ENCODE results near the gene VENTX.

VENTX gene

DNA sequence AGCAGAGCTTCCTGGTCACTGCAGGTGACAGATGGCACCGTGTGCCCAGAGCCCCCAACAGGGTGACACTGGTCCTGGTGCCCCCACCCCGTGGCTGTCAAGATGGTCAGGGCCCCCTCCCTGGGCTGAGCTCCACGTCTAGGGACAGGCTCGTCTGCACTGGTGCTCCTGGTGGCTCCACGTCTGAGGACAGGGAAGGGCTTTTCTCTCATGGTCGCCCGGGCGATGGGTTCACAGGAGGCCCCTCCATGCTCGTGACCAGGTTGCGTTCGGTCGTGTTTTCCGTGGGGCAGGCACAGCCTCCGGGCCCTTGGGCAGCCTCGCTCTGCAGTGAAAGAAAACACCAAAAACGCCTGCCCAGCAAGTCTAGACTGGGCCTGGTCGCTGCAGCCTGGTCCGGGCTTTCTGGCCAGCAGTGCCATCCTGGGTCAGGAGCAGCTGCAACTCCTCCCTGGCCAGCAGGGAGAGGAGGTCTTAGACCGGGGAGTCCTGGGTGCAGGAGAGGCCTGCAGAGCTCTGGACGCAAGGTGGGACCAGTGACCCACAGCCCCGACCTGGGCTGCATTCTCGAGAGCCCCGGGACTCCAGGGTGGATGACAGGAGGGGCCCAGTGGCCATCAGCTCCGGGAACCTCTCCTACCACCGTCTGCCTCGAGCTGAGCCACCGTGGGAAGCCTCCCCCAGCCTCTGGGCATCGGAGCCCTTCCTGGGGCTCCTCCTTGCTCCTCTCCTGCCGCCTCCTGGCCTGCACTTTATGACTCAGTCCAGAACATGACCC lies 35.5 kb upstream of the VENTX start:
- DNase-seq (ENCODE audit: low spot score), result no peak

DNA sequence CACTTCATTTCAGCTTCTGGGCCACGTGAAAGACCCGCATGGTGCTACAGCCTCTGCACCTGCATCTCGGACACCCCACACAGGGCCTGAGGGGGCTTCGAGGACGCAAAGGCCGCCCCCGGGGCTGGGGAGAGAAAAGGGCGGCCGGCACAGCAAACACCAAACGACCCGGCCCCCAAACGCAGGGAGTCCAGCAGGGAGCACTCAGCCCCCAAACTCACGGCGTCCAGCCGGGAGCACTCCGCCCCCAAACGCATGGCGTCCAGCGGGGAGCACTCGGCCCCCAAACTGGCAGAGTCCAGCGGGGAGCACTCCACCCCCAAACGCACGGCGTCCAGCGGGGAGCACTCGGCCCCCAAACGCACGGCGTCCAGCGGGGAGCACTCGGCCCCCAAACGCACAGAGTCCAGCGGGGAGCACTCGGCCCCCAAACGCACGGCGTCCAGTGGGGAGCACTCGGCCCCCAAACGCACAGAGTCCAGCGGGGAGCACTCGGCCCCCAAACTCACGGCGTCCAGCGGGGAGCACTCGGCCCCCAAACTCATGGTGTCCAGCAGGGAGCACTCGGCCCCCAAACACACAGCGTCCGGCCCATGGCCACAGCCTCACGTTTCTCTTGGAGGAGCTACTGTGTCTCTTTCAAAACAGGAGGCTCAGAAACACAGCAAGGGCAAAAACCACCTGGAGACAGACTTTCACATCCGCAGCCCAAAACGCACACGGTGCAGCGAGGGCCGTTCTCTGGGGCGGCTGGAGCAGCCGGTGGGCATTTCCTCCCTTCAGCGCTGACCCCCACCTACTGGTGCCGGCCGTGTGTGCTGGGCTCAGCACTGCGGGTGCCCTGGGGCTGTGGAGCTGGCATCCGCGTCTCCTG lies 34.6 kb upstream of the VENTX start:
- no peak for DNase-seq (ENCODE audit: low spot score)

DNA sequence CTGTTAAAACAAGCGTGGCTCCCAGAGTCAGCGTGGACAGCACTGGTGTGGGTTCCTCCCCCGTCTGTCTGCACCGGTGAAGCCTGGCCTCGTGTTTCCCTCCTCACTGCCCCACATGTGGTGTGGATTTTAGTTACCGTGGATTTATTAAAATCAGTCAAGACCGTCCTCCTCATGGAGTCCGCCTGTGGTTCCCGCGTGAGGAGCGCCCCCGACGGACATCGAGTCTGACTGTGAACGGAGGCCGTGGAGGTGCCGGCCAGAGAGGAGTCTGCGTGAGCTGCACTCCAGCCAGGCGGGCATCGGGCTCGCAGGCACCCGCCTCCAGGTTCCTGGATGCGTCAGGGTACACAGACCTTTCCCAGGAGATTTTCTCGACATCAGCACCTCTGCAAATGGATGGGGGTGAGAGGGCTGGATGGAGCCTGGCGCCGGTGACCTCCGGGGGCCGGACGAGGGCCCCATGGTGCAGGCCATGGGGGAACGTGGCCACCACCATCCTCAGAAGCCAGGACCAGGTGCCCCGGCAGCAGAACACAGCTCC lies 33.9 kb upstream of the VENTX start:
- DNase-seq (ENCODE audit: low spot score), result no peak

DNA sequence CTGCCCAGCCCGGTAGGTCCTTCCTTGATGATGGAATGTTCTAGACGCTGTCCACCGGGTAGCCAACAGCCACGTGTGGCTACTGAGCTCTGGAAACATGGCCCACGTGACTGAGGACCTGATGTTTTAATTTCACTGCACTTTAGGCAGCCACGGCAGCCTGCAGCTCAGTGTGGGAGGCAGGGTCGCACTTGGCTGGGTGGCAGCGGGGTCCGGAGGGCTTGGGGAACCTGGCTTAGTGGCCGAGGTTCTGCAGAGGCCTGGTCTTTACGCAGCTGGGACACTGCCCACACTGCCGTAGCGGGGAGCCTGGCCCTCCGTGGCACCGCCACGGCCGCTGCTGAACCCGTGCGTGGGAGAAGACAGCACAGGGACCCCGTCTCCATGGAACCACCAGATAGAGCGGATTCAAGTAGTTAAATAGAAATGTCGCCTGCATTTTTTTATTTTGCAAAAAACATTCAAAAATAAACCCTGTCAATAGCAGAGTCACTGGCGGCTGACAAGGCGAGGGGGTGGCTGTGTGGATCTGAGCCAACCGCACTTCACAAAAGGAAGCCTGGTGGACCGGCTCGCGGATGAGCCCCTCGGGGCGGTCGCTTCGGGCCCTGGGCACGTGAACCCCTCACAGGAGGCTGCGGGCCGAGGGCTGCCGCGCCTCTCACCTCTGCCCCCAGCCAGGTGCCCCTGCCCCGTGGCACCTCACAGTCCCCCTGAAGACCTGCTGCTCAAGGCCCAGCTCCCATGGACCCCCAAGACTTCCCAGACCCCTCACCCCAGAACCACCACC lies 33.2 kb upstream of the VENTX start:
- DNase-seq (ENCODE audit: low spot score), result no peak

DNA sequence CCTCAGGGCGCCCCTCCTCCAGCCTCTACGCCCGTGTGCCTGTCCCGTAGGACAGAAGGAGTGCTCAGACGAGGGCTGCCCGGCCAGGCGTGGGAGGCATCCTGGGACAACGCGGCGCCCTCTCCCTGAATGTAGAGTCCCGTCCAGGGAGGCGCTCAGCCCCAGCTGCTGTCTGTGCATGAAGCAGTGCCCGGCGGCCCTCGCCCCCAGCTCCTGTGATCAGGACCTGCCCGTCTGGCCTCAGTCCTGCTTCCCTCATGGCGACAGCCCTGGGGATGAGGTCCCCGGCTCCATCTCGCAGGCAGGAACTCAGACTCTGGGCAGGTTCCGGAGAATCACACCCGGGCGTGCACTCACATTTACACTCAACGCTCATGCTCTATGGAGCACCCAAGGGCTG lies 32.5 kb upstream of the VENTX start:
- no peak for DNase-seq (ENCODE audit: low spot score)

DNA sequence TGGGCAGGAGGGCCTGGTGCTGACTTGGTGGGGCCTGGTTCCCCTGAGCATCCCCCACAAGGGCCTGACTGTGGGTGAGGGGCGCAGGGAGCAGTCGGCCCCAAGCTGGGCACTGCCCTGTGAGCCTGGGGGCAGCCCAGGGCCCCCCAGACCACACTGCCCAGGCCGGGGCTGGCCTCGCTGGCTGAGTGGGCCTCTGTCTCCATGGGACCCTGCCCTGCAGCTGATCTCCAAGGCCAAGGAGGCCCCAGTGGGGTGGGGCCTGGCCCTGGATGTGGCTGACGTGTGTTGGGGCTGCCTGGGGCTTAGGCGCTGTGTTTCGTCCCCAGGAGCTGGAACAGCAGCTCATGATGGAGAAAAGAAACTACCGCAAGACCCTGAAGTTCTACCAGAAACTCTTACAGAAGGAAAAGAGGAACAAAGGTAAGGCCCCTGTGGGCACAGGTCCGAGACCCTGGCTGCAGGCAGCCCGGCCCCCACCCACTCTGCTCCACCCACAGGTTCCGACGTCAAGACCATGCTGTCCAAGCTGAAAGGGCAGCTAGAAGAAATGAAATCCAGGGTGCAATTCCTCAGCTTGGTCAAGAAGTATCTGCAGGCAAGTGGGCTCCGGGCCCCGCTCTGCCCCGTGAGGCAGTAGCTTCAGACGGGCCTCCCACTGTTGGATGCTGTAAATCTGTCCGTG lies 31.2 kb upstream of the VENTX start:
- no peak for DNase-seq (ENCODE audit: low spot score)

DNA sequence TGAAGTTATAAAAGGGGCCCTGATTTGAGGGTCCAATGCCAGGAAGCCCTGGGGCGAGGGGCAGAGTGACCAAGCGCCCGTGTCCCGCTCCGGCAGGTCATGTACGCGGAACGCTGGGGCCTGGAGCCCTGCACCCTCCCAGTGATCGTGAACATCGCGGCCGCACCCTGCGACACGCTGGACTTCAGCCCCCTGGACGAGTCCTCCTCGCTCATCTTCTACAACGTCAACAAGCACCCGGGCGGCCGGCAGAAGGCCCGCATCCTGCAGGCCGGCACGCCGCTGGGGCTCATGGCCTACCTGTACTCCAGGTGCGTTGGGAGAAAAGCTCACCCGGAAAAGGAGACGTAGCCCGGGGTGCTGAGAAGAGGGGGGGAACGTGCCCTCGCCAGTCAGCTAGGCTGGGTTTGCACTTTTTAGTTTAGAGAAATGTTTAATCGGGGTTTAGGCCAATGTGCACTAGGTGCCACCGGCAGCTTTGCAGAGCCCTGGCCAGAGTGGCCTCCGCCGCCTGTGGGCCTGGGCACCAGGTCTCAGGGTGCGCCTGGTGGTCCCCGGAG lies 30.5 kb upstream of the VENTX start:
- DNase-seq (ENCODE audit: low spot score), result no peak

DNA sequence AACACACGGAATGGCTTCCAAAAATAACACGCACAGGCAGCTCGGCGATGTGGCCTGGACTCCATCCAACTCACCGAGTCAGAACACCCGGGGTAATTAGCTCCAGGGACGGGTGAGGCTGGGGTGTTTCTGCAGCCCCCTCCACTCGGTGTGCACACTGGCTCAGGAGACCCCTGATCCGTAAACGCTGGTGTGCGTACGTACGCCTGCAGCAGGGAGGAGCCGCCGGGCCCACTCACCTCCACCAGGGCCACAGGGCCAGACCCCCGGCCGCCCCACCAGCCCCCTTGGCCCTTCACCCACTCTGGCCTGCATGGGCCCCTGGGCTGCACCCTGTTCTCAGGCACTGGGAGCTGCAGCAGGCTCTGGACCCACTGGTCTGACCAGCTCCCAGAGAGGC lies 30.0 kb upstream of the VENTX start:
- DNase-seq (ENCODE audit: low spot score), result no peak

DNA sequence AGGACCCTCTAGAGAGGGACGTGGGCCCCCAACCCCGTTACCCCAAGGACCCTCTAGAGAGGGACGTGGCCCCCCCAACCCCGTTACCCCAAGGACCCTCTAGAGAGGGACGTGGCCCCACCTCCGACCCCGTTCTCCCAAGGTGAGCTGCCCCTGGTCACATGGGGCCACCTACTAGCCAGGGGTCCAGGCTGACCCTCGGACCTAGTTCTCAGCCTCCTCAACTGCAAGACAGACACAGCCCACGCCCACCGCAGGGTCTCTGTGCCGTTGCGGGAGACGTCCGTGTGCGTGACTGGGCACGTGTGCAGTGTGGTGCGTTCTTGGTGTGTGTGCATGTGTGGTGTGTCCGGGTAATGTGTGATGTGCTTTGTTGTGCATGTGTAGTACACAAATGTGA lies 29.2 kb upstream of the VENTX start:
- DNase-seq (ENCODE audit: low spot score), result no peak

DNA sequence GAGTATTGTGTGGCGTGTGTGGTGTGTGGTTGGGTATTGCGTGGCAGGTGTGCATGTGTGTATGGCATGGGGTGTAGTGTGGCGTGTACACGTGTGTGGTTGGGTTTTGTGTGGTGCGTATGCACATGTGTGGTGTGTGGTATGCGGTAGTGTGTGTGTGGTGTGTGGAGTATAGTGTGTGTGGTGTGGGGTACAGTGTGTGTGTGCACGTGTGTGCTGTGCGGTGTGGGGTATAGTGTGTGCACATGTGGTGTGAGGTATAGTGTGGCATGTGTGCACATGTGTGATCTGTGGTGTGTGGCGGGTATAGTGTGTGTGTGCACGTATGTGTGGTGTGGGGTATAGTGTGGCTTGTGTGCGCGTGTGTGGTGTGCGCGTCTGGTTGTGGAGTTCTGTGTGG lies 28.5 kb upstream of the VENTX start:
- no peak for DNase-seq (ENCODE audit: low spot score)

DNA sequence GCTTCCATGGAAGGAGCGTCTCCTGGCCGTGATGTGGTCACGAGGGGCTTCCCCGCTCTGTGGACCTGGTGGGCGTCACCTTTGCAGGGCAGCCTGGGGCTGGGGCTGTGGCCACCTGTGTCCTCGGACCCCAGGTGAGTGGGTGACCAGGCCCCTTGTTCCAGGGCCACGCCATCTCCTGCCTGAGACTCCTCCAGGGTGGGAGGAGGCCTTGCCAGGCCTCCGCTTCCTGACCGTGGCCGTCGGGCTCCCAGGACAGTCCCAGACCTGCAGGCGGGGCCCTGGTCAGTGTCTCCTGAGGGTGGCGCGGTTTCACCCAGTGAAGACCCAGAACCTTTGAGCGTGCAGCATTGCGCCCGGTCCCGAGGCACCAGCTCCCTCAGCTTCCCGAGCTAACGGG lies 28.0 kb upstream of the VENTX start:
- DNase-seq (ENCODE audit: low spot score), result no peak

DNA sequence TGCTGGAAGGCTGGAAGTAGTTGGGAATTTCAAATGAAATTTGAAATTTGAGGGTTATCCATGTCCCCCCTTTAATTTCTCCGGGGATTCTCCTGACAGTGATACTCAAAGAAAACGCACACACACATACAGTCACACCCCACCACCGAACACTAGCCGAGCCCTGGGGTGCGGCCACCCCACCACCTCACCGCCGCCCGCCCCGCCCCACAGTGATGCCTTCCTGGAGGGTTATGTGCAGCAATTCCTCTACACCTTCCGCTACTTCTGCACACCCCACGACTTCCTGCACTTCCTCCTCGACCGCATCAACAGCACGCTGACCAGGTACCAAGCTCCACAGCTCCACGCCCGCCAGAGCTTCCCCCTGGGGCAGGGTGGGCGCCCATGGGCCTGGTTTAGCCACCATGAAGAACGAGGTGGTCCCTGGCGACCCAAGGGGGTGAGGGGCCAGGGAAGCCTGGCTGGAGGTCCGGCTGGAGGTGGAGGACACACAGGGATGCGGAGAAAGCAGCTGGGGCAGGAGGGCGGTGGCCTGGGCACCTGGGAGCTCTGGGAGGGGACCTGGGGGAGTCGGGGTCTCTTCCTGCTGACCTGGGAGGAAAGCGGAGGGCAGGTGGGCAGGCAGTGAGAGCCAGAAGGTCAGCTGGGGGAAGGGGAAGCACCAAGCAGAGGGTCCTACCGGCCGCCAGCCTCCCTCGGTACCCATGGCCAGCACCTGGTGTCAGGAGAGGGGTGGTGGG lies 27.1 kb upstream of the VENTX start:
- DNase-seq (ENCODE audit: low spot score), result no peak

DNA sequence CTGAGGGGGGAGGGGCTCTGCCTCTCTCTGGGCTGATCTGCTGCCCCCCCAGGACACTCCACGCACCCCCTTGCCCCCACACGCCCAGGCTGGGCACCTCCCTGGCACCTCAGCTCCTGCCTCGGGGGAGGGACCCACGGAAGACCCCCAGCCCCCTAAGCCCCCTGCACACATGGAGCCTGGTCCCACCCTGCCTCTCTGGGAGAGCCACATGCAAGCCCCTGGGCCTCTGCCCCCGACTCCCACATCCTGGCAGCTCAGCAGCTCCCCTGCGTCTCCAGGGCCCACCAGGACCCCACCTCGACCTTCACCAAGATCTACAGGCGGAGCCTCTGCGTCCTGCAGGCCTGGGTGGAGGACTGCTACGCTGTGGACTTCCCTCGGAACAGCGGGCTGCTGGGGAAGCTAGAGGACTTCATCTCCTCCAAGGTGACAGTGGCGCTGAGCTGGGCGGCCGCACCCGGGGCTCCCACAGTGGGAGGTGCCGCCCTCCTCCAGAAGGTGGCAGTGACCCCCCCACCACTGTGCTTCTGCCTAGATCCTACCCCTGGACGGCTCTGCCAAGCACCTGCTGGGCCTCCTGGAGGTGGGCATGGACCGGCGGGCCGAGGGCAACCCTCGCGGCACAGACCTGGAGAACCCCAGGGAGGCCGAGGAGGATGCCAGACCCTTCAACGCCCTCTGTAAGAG lies 26.4 kb upstream of the VENTX start:
- DNase-seq (ENCODE audit: low spot score), result no peak

DNA sequence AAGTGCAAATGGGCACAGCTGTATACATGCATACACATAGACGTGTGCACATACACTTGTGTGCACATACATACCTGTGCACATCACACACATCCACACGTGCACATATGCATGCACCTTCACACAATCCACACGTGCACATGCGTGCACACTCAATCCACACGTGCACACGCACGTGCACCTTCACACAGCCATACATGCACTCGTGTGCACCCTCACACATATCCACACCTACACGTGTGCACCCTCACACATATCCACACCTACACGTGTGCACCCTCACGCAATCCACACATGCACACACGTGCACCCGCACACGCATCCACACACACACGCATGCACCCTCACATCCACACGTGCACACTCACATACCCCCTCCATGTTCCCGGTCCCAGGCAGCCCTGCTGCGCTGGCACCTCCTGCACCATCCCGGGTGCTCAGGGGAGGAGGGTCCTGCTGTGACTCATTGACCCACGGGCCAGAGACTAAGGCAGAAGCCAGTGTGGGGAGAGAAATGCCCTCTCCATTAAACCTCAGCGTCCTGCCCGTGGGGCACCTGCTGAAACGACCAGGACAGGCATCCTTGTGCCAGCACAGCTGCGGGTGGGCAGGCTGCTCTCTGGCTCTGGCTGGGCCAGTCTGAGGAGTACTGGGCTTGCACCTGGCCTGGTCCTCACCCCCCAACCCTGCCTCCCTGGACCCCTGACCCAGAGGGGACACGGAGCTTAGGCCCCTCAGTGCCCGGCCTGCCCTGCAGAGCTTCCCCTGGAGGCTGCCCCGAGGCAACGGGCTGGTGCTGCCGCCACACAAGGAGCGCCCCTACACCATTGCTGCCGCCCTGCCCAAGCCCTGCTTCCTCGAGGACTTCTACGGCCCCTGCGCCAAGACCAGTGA lies 25.4 kb upstream of the VENTX start:
- DNase-seq (ENCODE audit: low spot score), result no peak

DNA sequence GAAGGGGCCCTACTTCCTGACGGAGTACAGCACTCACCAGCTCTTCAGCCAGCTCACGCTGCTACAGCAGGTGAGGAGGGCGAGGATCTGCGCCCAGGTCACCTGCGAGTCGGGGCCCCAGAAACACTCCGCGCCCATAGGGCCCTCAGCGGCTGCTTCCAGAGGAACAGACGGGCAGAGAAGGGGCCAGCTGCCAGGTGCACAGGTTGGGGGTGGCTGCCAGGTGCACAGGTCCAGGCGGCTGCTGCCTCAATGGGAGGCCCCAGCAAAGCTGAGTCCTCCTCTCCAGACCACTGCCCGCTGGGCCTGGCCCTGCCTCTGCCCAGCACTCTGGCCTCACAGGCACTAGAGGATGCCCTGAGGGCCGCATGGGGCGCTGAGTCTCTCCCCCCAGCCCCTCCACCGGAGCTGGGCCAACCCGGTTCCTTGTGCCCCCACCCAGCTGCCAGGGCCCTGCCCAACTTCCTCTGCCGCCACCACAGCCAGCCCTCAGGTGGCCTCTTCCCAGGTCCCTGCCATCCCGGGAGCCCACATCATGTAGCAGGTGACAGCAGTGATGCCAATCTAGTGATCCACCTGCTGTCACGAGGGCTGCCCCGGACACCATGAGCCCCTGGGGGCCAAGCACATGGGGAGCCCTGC lies 24.7 kb upstream of the VENTX start:
- peak; percentile 40 for DNase-seq (ENCODE audit: low spot score)

DNA sequence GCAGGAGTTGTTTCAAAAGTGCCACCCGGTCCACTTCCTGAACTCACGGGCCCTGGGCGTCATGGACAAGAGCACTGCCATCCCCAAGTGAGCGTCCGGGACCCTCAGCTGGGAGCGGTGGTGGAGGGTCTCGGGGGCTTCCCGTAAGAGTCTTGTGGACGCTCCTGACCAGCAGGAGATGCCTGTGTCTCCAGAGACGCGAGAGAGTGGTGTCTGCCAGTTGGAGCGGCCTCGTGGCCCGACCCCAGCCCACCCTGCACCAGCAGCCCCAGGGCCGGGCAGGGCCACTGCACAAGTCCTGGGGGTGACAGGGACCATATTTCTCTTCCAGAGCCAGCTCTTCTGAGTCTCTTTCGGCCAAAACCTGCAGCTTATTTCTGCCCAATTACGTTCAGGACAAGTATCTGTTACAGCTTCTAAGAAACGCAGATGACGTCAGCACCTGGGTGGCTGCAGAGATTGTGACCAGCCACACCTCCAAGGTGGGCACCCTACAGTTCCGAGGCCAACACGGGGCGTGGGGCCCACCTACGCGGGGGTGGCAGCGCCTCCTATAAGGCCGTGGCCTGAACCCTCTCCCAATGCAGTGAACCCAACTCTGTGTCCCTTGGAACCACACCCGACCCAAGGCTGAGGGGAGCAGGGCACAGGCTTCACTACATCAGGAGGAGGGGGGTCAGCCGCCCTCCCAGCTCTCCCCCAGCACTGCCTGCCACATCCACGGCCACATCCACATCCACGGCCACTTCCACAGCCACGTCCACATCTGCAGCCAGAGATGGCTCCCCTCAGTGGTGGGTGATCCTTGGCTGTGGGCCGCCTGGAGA lies 23.8 kb upstream of the VENTX start:
- DNase-seq (ENCODE audit: low spot score), result no peak

Measured in cerebellar cortex (tissue), 1 donor.